Right cardiac atrium (tissue), 5 donors: ENCODE measurements around the gene GPC2. TPM values are rescaled to one million over a fixed set of nuclear protein-coding genes. Genes with fewer than 3 reads are reported as not detected.
"Not testable (repeated sequence)": the region's sequence is repeated elsewhere in the genome, so short reads cannot be mapped to it uniquely, and the experiment has no call there.

ENCODE experiments used
- ATAC-seq, 2 donors: fragments of 200-7000 bp; cut with Tn5 transposase; one replicate each; pipeline versions ENCODE4 v1.8.0 to v1.9.1; 2020; ENCODE audit warnings: moderate library complexity in 2 of 2, mild to moderate bottlenecking in 1 of 2
- DNase-seq, 3 donors: peaks; one replicate each; pipeline ENCODE4 v3.0.0-alpha.2; 2020
- H3K27ac ChIP-seq: one replicate; pipeline ENCODE4 v1.5.1; 2013; ENCODE audit warnings: mild to moderate bottlenecking, low read length, control low read depth, moderate library complexity
- H3K27me3 ChIP-seq: one replicate; pipeline ENCODE4 v1.6.1; 2013; ENCODE audit not compliant: control insufficient read depth, insufficient read depth
- H3K4me1 ChIP-seq: one replicate; pipeline ENCODE4 v1.6.1; 2013; ENCODE audit warnings: low read length; ENCODE audit not compliant: control insufficient read depth, insufficient read depth
- H3K4me3 ChIP-seq: one replicate; pipeline ENCODE4 v1.5.1; 2013; ENCODE audit warnings: low read length, control low read depth
- H3K9me3 ChIP-seq: one replicate; pipeline ENCODE4 v1.6.1; 2013; ENCODE audit warnings: low read length; ENCODE audit not compliant: control insufficient read depth
- WGBS: extraction: QIAGEN DNeasy Blood & Tissue Kit; methylation state at CpG from one replicate; pipeline ENCODE4 v1.1.7; 2013; 5-methylcytosine and 5-hydroxymethylcytosine counted together
- intact Hi-C, 4 donors: fragments of 100-400 bp; cut with DNase I; formaldehyde crosslinking; loops; one replicate each; pipeline versions ENCODE4 v1.11.0 to v1.14.0; 2022 to 2023
- polyA plus RNA-seq: library from polyadenylated mRNA; stranded (reverse); fragments of 200-250 nt; gene quantifications from one replicate; pipeline ENCODE4 v1.2.3, GENCODE V29; 2013
- total RNA-seq, 4 donors: library from RNA; stranded (reverse); fragmentation: NEBNext Ultra II Directional; extraction: Animal tissue kit (Norgen Biotek cat#: 25700); gene quantifications; one replicate each; pipeline ENCODE4 v1.2.1, GENCODE V29; 2021
- donor health status: healthy with polysubstance abuse.
- donor health status: DM: no; HTN: yes; CAD: no.
- donor health status: DM: no; HTN: no; CAD: no.
- donor health status: DM: no; HTN: yes; CAD: no; lungs with severe emphysema.
- donor health status: DM: yes; HTN: yes; CAD: no.

GPC2 gene
- total and polyA plus RNA-seq, 5 donors, result 0.09 to 0.78 (median 0.38) TPM

- no peak for ATAC-seq
- H3K4me3 ChIP-seq, result no peak overlapping the region
- no peak for DNase-seq
- H3K27ac ChIP-seq, result no peak overlapping the region
- no peaks in the 10 kb centered on the region for H3K9me3 ChIP-seq
- no peaks in the 10 kb centered on the region for H3K27me3 ChIP-seq
- no peaks in the 10 kb centered on the region for H3K4me1 ChIP-seq
- WGBS, result 92% methylated on average over 10 of the region's 10 CpGs
- intact Hi-C loops, result no loop called here
These were observed 21.1 kb upstream of the GPC2 start for GRCh38 chr7:100198266-100198665.

- ATAC-seq, H3K9me3 ChIP-seq, DNase-seq, H3K27ac ChIP-seq, intact Hi-C loops, H3K4me3 ChIP-seq, H3K4me1 ChIP-seq, H3K27me3 ChIP-seq: not testable (repeated sequence)
- WGBS, result 96% methylated on average over 6 of the region's 6 CpGs
These were observed 18.7 kb upstream of the GPC2 start for GRCh38 chr7:100195901-100196322.

GRCh38 chr7:100195222-100195621, 18.0 kb upstream of the GPC2 start:
- WGBS, result 73% methylated on average over 2 of the region's 2 CpGs

GRCh38 chr7:100192969-100193368, 15.8 kb upstream of the GPC2 start:
- ATAC-seq (no peak), DNase-seq (no peak)
- Histone ChIP-seq H3K9me3 (no peaks in the 10 kb centered on the region), H3K27me3 (no peaks in the 10 kb centered on the region), H3K27ac (no peak overlapping the region), H3K4me3 (no peak overlapping the region), H3K4me1 (no peaks in the 10 kb centered on the region)
- WGBS, result 89% methylated on average over 3 of the region's 3 CpGs
- intact Hi-C loops, result no loop called here

More at GRCh38 chr7:100195222-100195621, 18.0 kb upstream of the GPC2 start:
- intact Hi-C loops, result no loop called here
- H3K4me1 ChIP-seq, result no peaks in the 10 kb centered on the region
- H3K27me3 ChIP-seq, result no peaks in the 10 kb centered on the region
- ATAC-seq, result no peak
- H3K27ac ChIP-seq, result no peak overlapping the region
- H3K4me3 ChIP-seq, result no peak overlapping the region
- DNase-seq, result no peak
- H3K9me3 ChIP-seq, result no peaks in the 10 kb centered on the region

- ATAC-seq, DNase-seq, H3K4me3 ChIP-seq, H3K4me1 ChIP-seq, H3K27me3 ChIP-seq, H3K9me3 ChIP-seq, H3K27ac ChIP-seq, intact Hi-C loops: not testable (repeated sequence)
- 96% methylated on average over 6 of the region's 6 CpGs for WGBS
These were observed 15.2 kb upstream of the GPC2 start for GRCh38 chr7:100192281-100192862.

- Histone ChIP-seq H3K27me3 (no peaks in the 10 kb centered on the region), H3K27ac (no peak overlapping the region), H3K4me3 (no peak overlapping the region), H3K9me3 (no peaks in the 10 kb centered on the region), H3K4me1 (no peaks in the 10 kb centered on the region)
- DNase-seq (no peak), ATAC-seq (no peak)
- WGBS, result 59% methylated on average over 2 of the region's 2 CpGs
- intact Hi-C loops, result no loop called here
These were observed 14.6 kb upstream of the GPC2 start for GRCh38 chr7:100191775-100192174.

GRCh38 chr7:100190048-100190711, 13.0 kb upstream of the GPC2 start:
- Histone ChIP-seq H3K27ac (no peak overlapping the region), H3K4me1 (no peaks in the 10 kb centered on the region), H3K27me3 (no peaks in the 10 kb centered on the region), H3K4me3 (no peak overlapping the region), H3K9me3 (no peaks in the 10 kb centered on the region)
- DNase-seq, result no peak
- WGBS, result 53% methylated on average over 4 of the region's 4 CpGs
- ATAC-seq, result no peak
- intact Hi-C loops, result no loop called here

GRCh38 chr7:100189061-100189460, 11.9 kb upstream of the GPC2 start:
- H3K4me1 ChIP-seq, result no peaks in the 10 kb centered on the region
- H3K4me3 ChIP-seq, result no peak overlapping the region
- no peaks in the 10 kb centered on the region for H3K27me3 ChIP-seq
- ATAC-seq (no peak), DNase-seq (no peak)
- no peaks in the 10 kb centered on the region for H3K9me3 ChIP-seq
- WGBS, result 70% methylated on average over 3 of the region's 3 CpGs
- no peak overlapping the region for H3K27ac ChIP-seq
- intact Hi-C loops, result no loop called here

GRCh38 chr7:100185726-100186125, 8.5 kb upstream of the GPC2 start:
- Histone ChIP-seq H3K27me3 (no peaks in the 10 kb centered on the region), H3K4me3 (no peak overlapping the region), H3K27ac (no peak overlapping the region), H3K4me1 (no peaks in the 10 kb centered on the region), H3K9me3 (no peaks in the 10 kb centered on the region)
- 72% methylated on average over 2 of the region's 2 CpGs for WGBS
- intact Hi-C loops, result no loop called here
- ATAC-seq (no peak), DNase-seq (no peak)

- H3K4me1 ChIP-seq, H3K9me3 ChIP-seq, H3K4me3 ChIP-seq, H3K27ac ChIP-seq, intact Hi-C loops, H3K27me3 ChIP-seq, ATAC-seq, DNase-seq: not testable (repeated sequence)
- 94% methylated on average over 6 of the region's 6 CpGs for WGBS
These were observed 5.9 kb upstream of the GPC2 start for GRCh38 chr7:100183090-100183489.

- H3K27ac ChIP-seq, H3K4me3 ChIP-seq, H3K27me3 ChIP-seq, DNase-seq, H3K9me3 ChIP-seq, intact Hi-C loops, H3K4me1 ChIP-seq, ATAC-seq: not testable (repeated sequence)
- 83% methylated on average over 6 of the region's 6 CpGs for WGBS
These were observed 5.4 kb upstream of the GPC2 start for GRCh38 chr7:100182616-100183015.
